GM12865 (cell line): ENCODE measurements around the gene STX1B.
A peak's percentile ranks its signal among the peaks of the same experiment; 100 is the strongest.

Experiments
- DNase-seq: peaks from one replicate; pipeline ENCODE4 v3.0.0; 2010; ENCODE audit warnings: low read depth
- H3K4me3 ChIP-seq: 2 replicates; pipeline ENCODE4 v1.5.1; 2011; ENCODE audit warnings: mild to moderate bottlenecking, low read depth, low read length, control low read depth
- CTCF ChIP-seq: IDR thresholded peaks from 2 replicates; pipeline ENCODE4 v1.5.1; 2011; ENCODE audit warnings: low read length, control low read depth, low read depth, inconsistent platforms; ENCODE audit not compliant: insufficient read depth; ENCODE audit errors: missing control alignments

The STX1B gene

GRCh38 chr16:31042866-31043265 is 32.4 kb upstream of the STX1B start:
- no peak for TF ChIP-seq CTCF
- H3K4me3 ChIP-seq = no peak overlapping the region
- no peak for DNase-seq

- TF ChIP-seq CTCF = no peak
- no peak overlapping the region for H3K4me3 ChIP-seq
These were observed 28.6 kb upstream of the STX1B start for GRCh38 chr16:31038993-31039392.

GRCh38 chr16:31036691-31037090 is 26.3 kb upstream of the STX1B start:
- no peak for TF ChIP-seq CTCF
- H3K4me3 ChIP-seq = no peak overlapping the region
- no peak for DNase-seq

More at GRCh38 chr16:31038993-31039392, 28.6 kb upstream of the STX1B start:
- no peak for DNase-seq

- peak; percentile 85 for DNase-seq
- H3K4me3 ChIP-seq = peak overlapping the region; percentile 92
- TF ChIP-seq CTCF = no peak
These were observed 23.5 kb upstream of the STX1B start for GRCh38 chr16:31033709-31034492.

GRCh38 chr16:31032736-31033708 is 22.6 kb upstream of the STX1B start, which contains the start of gene STX4:
STX4 (plus strand) TSS chr16:31033558; CDS start chr16:31033806, 248 bp downstream.
- peak; percentile 99 for DNase-seq
- H3K4me3 ChIP-seq = peak within 1 kb of the TSS; percentile 92
- no peak for TF ChIP-seq CTCF

DNA sequence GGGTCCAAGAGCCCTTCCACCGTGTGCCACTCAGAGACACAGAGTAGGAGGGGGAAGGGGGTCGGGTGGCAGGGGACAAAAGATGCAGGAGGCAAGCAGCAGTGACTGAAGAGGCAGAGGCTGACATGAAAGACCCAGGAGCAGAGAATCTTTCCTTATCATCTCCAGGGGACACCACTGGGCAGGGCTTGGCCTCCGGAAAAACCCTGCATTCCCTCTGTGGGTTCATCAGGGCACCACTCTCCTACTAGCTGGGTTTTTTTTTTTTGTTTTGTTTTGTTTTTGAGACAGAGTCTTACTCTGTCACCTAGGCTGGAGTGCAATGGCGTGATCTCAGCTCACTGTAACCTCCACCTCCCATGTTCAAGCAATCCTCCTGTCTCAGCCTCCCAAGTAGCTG is 20.8 kb upstream of the STX1B start:
- no peak for TF ChIP-seq CTCF
- no peak overlapping the region for H3K4me3 ChIP-seq
- no peak for DNase-seq
